ENCODE data around the gene SYNJ2.

The SYNJ2 gene

DNA sequence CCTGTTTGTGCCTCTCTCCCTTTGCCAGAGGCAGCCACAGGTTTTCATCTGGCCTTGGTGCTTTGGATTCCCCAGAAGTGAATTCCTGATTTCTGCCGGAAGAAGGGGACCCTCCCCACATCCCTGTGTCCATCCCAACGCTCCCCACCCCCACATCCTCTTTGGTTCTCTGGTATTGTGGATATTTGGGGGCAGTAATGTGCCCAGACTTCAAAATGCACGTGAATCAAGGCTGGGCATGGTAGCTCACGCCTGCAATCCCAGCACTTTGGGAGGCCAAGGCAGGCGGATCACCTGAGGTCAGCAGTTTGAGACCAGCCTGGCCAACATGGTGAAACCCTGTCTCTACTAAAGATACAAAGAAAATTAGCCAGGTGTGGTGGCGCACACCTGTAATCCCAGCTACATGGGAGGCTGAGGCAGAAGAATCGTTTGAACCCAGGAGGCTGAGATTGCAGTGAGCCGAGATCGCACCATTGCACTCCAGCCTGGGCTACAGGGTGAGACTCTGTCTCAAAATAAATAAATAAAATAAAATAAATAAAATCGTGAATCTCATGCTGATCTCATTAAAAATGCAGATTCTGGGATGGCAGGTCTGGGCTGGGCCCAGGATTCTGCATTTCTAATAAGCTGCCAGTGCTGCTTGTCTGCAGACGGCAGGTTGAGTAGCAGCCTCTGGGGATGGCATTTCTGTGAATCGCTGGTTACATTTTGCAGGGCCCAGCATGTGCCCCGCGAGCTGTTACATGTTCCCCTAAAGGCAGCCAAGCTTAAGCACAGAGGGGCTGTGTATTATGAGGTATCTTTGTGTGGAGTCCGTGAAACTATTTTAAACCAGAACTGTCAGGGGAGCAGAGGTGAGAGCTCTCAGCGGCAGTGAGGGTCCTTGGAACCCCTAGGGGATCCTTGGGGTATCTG, 49.0 kb downstream of the SYNJ2 start:
- no peak for DNase-seq

DNA sequence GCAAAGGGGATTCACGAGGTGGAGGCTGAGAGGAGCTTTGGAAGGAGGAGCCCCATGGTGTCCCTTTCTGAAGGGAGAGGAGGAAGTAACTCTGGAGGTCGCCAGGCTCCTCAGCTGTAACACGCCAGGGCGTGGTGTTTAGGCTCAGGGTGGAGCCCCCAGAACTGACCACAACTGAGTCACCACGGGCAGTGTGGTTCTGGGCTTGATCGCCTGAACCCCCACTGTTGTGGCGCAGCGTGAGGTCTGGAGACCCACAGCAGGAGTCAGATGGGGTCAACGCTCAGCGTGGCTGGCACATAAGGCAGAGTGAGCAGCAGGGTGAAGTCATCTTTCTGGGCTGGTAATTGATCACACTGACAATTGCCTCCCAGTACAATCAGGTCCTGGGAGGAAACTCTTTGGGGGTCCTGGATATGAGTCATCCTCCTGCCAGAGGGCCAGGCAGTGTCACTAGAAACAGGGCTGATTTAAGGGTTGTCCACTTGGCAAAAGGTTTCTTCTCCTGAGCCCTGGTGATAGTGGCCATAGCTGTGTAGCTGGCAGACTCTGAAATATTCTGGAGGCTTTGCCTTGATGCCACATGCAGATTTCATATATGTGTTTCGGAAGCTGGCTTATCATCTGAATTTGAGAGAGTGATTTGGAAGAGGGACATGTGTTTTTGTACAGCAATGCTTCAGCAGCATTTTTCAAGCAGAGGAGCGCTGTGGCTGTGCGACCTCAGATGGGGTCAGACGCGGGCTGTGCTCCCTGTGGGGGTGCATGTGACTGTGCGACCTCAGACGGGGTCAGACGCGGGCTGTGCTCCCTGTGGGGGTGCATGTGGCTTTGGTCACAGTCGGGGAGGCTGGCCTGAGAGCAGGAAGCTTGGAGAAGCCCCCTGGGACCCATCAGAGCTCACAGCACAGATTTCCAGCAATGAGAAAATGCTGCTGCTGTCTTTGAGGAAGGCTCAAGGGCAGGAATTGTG, 50.0 kb downstream of the SYNJ2 start:
- no peak for DNase-seq

DNA sequence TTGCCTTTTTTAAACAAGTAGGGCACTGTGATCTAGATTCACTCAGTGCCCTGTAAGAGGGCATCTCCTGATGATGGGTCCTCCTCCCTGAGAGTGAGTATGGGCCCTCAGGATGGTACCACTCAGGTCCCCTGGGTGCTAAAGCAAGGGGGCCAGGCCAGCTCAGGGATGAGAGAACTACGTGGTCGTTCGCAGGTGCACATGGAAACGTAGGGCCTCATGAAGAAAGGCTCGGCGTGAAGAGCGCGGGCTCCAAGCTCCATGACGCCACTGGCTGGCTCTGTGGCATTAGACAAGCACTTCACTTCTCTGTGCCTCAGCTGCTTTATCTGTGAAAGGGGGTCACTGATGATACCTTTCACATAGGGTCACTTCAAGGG, 50.7 kb downstream of the SYNJ2 start:
- DNase-seq, result no peak

DNA sequence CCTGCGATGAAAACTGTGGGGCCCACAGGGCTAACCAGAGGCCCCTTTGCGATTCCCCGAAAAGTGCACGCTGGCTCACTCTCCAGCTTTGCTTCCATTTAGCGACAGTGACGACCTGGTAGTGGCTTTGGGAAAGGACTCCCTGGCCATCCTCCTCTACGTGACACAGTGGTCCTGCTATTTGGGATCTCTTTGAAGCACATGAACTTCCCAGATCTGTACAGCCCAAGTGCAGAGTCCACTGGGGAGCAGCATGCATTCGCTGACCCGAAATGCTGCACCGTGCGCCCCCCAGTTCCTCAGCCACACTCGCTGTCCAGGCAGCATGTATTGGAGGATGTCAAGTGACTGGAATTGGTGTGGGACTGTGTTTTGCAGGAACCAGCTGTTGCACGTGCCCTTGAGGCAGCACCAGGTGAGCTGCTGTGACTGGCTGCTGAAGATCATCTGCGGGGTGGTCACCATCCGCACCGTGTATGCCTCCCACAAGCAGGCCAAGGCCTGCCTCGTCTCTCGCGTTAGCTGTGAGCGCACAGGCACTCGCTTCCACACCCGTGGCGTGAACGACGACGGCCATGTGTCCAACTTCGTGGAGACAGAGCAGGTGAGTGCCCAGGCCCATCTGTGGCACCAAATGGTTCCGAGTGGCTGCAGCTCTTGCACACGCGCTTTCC, 51.6 kb downstream of the SYNJ2 start:
- DNase-seq, result no peak

DNA sequence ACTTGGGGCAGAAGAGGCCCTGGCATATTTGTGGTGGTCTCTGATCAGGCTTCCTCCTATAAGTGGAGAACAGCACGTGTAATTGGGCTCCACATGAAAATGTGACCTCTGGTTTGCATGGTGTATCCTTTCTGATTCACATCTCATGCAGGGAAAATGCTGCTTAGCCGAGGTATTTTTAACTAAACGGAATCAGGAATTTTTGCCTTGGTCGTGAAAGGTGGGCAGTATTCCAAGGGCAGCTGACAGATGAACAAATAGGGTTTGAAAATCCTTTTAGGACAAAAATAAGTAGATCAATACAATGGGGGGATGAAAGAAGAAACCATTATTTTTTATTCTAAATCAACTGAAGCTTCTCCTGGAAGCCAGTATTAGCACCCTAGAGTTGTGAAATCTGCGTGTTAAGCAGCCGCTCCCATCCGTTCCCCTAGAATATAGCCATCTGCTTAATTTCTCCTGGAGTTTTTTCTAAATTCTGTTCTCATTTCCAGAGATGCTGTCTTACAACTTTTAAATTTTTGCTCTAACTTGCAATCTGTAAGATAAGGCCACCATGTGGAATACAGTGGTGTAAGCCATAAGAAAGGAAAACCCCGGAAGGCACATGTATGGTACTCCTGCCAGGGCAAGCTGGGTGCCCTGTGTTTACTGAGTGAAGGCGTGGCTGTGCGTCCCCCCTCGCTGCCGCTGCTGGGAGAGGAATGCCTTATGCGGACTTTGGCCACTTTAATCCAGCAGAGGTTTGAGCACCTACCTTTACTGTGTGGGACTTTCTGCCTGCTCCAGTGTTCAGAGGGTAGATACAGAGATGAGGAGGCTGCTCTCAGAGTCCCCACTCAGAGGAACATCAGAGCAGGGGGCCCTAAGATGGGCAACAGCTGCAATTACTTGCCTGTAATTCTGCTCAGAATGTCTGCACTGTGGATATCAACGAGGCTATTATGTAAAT, 52.4 kb downstream of the SYNJ2 start:
- no peak for DNase-seq

DNA sequence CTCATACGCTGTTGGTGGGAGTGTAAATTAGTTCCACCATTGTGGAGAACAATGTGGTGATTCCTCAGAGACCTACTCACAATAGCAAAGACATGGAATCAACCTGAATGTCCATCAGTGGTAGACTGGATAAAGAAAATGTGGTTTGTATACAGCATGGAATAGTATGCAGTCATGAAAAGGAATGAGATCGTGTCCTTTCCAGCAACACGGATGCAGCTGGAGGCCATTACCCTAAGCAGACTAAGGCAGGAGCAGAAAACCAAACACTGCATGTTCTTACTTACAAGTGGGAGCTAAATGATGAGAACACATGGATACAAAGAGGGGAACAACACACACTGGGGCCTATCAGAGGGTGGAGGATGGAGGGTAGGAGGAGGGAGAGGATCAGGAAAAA, 54.6 kb downstream of the SYNJ2 start:
- DNase-seq, result no peak

DNA sequence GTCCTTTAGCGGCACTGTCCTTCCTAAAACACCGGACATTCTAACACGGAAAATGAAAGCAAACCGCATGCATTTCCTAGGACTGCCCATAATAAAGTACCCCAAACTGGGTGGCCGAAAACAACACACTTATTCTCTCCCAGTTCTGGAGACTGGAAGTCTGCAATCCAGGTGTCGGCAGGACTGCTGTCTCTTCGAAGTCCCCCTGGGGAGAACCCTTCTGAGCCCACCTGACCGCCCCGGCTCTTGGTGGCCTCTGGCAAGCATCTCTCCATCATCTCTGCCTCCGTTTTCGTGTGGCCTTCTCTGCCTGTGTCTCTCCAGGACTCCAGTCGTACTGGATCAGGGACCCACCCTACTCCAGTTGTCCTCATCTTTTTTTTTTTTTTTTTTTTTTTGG, 55.4 kb downstream of the SYNJ2 start:
- DNase-seq, result no peak

DNA sequence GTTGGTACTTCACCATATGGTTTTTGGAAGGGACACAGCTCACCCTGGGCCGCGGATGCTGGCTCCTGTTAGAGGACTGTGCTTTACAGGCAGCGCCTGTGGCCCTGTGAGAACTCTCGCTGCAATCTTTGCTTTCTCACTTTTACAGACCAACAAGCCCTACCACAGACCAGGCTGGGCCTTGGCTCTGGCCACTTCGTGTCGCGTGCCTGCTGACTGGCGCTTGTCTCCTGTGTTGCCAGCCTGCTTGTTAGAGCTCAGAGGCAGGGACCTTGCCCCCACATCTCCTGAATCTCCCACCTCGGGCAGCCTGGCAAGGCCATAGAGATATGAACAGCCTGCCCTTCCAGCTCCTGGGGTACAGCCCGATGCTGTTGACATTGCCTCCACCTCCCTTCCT, 56.1 kb downstream of the SYNJ2 start:
- no peak for DNase-seq

DNA sequence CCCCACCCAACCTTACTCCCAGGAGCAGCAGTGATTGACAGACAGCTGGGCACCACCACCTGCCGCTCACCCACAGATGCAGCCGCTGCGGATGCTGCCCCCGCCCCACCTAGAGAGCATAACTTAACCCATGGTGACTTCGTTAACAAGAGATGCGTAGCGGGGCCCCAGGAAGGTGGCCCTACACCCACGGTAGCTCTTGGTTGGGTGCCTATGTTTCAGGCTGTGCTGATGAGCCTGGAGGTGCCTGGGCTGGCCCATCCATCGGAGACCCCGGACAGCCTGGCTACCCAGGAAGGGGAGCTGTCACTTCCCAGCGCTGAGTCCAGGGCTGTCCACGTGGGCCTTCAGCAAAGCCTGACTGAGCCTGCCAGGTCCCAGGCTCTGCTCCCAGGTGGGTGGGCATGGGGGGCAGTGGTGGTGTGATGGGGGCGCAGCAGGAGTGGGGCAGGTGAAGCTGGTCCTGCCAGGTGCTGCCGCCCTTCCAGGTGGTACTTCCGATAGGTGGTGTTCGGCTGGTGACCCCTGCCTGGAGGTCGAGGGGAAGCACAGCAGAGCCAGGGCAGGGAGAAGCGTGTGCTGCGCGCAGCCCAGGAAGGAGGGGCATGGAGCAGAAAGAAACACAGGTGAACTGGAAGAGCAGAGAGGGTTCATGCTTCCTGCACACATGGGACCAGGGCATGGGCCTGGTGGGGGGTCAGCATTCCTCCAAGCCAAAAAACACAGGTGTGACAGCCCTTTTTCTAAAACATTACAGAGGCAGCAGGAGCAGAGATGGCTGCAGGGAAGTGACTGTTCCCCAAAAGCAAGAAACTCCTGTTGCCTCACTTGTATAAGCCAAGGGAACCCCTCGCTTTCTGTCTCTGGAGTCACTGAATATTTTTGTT, 56.9 kb downstream of the SYNJ2 start:
- no peak for DNase-seq

DNA sequence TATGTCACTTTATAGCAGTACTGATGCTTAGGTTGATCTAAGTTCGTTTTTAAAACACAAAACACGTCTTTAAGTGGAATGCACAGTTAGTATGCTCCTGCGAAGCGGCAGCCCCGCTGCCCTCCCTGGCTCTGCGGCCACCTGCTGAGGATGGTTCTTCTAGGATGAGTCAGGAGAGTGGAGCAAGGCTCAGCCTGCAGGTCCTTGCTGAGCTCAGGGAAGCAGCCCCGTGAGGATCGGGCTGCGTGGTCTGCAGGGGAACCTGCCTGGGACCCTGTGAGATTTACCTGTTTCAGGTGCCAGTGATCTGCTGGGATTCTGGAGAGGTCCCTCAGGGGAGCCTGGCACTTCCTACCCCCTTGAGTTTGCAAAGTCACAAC, 57.5 kb downstream of the SYNJ2 start:
- DNase-seq, result no peak

DNA sequence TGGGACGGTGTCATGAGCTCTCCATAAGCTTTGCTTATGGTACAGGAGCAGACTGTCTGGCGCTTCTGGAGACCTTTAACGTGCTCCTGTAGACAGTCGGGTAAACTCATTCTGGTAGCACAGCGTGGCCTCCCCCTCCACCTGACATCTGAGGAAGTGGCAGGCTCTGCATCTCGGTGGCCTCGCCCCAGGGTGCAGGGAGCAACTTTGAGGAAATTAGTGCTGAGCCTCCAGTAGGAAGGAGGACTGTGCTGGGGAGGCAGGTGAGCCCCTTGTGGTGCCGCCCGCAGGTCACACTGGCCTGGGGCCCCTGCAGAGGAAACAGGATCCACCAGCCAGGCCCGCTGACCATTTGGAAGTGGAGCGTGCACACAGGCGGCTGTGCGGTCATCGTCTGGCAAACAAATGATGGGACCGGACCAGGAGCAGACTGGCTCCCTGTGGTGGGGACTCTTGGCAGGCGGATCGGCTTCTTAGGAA, 57.9 kb downstream of the SYNJ2 start:
- no peak for DNase-seq

DNA sequence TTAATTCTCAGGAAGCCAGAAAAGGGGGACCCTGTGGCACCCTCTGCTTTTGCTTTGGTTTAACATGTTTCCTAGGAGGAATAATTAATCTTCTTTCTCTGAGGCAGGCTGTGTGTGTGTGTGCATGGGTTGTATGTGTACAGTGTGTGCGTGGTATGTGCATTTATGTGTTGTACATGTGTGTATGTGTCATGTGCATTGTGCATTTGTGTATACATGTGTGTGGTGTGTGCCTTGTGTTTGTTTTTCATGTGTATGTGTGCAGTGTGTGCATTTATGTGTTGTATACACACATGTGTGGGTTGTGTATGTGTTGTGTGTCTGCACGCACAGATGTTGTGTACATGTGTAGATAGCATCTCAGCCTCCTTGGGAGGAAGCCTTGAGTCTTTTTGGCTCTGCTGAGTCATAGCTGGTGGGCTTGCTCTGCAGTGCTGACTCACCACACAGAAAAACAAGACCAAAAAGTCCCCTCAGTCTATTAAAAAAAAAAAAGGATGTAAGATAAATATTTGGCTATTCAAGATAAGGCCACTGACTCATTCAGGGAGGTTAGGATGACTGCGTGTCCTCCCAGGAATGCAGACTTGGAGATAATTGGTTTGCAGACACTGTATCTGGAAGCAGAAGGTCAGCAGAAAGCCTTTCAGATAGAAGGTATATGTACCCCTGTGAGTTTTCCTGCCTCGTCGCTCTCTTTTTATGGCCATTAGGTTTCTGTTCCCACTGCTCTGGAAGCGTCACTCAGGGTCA, 58.6 kb downstream of the SYNJ2 start:
- DNase-seq, result no peak

DNA sequence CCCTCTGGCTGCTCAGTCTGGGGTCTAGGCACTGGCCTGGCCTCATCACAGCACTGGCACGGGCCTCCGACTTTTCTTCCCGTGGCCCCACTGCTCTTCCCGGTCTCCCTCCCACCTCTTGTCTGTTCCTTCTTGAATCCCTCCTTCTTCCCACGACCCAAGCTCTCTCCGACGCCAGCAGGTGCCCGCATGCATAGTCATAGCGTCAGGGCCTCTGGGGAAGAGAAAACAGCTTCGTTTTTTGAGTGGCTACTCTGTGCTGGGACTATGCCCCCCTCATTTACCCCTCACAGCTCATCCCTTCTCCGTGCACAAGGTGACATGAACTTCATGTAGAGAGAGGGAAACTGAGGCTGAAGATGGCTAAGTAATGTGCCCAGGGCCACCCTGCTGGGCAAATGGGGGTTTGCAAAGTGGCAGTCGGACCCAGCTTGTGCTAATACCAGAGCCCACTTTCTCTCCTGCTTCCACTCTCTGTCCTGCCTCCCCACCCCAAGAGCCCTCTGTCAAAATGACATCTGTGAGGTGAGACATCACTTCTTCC, 59.2 kb downstream of the SYNJ2 start:
- no peak for DNase-seq

DNA sequence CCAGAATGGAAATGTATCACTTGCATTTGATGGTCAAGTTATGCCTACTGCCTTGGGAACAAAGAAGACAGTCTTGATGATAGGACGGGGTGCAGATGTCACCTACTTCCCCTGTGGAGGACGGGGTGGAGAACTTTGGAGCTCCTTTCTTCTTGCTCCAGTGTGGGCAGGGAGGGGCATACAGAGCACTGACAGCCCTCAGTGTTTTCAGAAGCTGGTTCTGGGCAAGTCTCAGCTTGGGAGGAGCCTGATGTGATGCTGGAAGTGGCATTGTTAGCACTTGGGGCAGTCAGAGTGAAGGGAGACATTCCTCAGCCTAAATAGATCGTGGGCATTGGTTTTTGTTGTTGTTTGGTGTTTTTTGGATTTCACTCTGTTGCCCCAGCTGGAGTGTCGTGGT, 59.7 kb downstream of the SYNJ2 start:
- no peak for DNase-seq

DNA sequence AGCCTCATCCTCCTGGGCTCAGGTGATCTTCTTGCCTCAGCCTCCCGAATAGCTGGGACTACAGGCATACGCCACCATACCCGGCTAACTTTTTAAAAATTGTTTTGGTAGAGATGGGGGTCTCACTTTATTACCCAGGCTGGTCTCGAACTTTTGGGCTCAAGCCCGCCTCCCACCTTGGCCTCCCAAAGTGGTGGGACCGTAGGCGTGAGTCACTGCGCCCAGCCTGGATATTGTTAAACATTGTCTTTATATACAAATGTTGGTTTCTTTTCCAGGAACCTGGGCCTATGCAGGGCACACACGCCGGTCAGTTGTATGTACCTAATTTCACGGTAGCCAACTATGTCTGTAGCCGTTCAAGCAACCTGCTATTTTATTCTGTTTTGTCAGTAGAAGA, 60.1 kb downstream of the SYNJ2 start:
- no peak for DNase-seq

DNA sequence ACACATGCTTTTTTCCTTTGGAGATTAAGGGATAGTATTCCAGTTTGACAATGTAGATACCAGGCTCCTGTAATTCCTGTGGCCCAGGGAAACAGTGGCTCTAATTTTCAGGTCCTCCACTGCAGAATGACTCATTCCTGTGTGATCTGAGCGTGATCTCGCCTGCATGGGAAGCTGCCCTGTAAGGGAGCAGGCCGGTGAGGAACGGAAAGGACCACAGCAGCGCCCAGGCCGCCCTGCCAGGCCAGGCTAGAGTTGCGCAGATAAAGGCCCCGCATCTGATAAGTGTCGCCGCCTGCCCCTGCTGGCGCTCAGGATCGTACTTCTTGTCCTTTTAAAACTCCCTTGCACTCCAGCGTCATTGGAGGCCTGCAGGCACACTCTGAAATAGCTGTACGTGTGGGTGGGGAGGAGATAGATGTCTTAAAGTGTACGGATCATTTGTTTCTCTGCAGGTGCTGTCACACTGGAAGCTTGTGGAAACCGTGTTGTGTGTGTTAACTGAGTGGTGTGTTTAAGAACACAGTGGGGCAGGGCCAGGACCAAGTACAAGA, 60.7 kb downstream of the SYNJ2 start:
- no peak for DNase-seq

DNA sequence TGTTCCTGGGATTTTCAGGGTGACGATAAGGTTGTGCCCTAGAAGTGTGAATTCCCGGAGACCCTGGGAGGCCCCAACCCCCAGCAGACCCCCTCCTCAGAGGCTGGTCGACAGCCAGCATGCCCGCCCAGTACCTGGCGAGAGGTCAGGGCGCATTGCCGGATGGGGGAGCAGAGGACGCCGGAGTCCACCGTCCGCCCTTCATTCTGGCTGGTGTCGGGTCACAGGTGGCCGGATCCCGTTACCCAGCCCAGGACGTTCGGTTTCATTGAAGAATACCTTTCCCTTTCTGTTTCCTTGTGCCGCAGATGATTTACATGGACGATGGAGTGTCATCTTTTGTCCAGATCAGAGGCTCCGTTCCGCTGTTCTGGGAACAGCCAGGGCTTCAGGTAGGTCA, 61.3 kb downstream of the SYNJ2 start:
- DNase-seq, result no peak

DNA sequence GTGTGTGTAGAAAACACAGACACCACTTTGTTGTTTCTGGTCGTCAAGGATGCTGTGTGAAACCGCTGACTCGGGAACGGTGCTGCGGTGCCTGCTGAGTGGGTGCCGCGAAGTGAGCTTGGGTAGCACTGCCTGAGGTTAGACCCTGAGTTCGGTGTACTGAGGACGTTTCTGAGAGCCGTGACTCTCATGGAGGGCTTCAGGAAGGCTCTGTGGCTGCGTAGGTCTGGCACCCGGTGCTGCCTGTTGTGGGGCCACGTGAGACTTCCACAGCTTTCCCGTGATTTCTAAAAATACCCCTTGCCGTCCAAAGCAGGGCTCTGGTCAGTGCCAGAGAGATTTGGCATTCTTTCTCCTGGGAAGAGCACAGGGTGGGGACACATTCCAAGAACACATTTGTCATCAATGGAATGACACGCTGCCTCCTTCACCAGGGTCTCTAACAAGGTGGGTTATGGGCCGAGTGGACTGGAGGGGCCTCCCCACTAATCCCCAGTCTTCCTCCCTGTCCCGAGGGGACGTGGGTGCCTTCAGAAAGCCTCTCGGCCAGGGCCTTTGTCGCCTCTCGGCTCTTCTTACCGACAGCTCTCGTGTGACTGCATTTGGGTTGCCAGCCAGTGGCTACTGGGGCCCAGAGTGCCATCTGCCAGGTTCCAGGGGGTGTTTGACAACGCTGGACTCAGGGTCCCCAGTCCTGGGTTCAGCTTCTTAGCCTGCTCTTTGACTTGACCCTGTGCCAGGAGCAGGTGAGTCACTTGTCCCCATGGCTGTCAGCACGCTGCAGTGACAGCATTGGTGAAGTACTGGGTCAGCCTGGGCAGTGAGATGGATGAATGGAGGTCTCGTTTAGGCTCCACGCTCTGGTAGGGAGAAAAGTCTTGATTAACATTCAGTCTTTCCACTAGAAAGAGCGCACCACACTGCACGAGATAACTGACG, 62.2 kb downstream of the SYNJ2 start:
- no peak for DNase-seq
